ENCODE data around the gene NMNAT2.

The NMNAT2 gene

DNA sequence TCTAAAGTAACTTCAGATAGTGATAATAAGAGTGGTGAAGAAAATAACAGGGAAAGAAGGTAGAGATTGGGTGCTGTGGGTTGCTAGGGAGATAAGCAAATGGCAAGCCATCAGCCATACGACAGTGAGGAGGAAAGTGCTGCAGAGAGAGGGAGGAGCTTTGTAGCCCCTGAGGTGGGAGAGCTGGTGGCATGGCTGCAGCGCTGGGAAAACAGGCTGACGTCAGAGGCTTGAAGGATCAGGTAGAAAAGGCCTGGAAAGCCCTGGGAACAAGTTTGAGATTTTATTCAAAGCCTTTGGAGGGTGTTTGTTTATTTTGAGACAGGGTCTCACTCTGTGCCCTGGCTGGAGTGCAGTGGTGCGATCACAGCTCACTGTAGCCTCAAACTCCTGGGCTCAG, 109.5 kb downstream of the NMNAT2 start:
- no peak for DNase-seq

DNA sequence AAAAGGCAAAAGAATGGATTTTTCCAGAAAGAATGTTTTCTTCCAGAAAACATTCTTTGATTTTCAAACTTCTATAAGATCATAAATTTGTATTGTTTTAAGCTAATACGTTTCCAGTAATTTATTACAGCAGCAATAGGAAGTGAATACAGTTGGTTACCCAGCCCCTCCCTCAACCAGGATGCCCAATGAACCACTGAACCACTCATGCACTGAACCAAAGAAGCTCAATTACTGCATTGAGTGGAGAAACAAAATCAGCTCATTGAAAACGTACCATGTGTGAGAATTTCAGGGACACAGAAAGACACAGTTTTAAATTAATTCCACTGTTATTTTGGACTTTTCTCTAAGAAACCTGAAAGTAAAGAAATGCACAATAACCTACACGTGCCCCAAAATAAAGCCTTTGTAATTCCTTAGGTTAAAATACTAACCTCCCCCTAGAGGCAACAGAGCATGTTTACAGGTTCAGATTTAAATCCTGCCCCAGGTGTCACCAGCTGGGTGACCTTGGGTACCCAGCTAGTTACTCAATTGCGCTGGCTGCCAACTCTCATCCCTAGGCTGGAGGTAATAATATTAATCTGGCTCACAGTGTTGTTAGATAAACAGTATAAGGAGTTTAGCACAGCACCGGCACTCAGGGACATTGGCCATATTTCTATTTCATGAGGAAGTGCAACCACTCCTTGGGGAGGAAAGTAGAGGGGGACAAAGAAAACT, 111.7 kb downstream of the NMNAT2 start:
- DNase-seq, result peak; percentile 42

GRCh38 chr1:183304440-183305107, 113.6 kb downstream of the NMNAT2 start:
- no peak for DNase-seq

DNA sequence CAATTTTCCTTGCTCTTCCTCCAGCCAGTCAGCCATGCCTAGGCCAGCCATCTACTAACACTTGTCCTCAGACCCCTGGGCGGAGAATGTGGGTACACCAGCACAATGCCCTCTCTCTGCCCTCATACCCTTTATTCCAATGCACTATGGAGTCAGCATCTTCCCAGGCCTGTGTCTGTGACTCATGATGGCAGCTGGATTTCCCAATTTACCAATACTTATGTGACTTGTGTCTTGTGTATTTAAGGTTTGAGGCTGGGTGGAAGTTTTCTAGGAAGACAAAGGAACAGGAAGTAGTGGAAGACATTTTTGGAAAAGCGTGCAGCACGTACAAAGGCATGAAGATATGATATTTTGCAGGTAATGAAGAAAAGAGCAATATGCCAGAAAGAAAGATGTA, 114.3 kb downstream of the NMNAT2 start:
- no peak for DNase-seq

- DNase-seq, result no peak
Measured at GRCh38 chr1:183303323-183303645, 114.9 kb downstream of the NMNAT2 start.

DNA sequence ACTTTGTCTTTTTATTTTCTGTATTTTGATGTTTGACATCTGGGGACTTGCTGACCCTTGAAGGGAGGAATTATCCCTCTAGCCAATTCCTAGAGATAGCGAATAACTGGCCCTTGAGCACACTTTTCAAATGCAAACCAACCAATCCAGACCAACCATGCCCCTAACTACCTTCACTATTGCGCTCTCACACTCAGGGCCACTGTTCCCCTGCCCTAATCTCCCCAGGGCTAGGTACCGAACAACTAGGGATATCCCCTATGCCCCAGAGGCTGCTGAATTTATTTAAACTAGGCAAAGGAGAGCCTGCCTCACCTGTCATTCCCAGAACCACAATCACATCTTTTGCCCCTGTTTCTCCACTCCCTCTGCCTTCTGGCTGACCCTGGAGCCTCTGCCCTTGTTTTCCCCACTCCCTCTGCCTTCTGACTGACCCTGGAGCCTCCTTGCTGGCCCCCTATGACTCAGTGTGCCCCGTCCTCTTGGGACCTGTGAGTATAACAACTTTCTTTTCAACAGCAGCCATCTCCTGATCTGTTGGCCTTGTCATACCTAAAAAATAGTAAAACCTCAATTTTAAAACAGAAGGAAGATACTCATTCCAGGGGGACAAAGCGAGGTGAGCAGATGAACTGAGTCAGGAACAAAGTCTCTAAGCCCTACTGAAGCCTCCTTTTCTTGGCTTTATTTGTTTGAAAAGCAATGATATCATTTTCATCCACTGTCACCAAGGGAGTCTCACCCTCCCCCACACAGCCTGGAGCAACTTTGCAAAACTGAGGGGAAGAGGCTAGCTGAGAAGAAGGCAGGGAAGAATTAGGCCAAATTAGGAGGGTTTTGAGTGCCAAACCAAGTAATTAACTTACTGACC, 115.5 kb downstream of the NMNAT2 start:
- DNase-seq, result no peak

- no peak for DNase-seq
Measured at GRCh38 chr1:183301239-183301638, 116.9 kb downstream of the NMNAT2 start.

DNA sequence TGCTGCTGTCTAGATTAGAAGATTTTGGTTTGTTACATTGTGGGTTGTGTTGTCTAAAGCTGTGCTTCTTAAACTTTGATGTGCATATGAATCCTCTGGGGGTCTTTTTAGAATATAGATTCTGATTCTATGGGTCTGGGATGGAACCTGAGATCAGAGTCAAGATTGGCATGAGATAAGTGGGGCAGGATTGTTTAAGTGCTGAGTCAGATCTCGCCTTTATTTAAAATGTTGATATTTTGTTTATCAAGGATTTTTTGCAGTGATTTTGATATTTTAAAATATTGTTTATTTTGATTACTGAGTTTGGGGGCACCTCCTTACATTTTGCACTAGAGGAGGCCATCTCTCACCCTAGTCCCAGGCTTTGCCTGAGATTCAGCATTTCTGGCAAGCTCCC, 117.4 kb downstream of the NMNAT2 start:
- DNase-seq, result no peak

GRCh38 chr1:183300395-183300794, 117.8 kb downstream of the NMNAT2 start:
- no peak for DNase-seq

DNA sequence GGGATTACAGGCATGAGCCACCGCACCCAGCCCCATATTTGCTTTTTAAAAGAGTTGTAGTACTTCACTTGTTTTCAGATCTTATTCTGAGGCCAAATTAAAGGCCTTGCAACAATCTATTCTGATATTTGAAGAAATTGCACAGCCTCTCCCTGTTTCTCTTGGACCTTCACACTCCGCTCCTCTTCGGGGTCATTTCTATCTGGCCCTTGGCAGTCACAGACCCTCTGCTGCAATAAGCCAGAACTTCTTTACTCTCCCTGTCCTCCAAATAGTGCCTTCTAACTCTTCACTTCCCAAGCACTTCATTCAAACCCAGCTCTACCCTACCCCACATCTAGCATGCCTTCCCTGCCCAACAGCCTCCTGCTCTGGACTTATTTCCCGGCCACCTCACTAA, 121.4 kb downstream of the NMNAT2 start:
- no peak for DNase-seq

DNA sequence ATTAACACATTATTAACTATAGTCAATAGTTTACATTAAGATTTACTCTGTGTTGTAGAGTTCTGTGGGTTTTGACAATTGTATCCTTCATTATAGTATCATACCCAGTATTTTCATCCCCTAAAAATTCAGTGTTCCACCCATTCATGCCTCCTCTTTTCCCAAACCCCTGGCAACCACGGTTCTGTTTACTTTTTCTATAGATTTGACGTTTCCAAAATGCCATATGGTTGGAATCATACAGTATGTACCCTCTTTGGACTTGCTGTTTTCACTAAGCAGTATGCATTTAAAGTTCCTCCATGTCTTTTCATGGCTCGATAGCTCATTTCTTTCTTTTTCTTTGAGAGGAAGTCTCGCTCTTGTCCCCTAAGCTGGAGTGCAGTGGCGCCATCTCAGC, 122.7 kb downstream of the NMNAT2 start:
- DNase-seq, result no peak

GRCh38 chr1:183293876-183294275, 124.3 kb downstream of the NMNAT2 start:
- no peak for DNase-seq

GRCh38 chr1:183293241-183293640, 124.9 kb downstream of the NMNAT2 start:
- no peak for DNase-seq

DNA sequence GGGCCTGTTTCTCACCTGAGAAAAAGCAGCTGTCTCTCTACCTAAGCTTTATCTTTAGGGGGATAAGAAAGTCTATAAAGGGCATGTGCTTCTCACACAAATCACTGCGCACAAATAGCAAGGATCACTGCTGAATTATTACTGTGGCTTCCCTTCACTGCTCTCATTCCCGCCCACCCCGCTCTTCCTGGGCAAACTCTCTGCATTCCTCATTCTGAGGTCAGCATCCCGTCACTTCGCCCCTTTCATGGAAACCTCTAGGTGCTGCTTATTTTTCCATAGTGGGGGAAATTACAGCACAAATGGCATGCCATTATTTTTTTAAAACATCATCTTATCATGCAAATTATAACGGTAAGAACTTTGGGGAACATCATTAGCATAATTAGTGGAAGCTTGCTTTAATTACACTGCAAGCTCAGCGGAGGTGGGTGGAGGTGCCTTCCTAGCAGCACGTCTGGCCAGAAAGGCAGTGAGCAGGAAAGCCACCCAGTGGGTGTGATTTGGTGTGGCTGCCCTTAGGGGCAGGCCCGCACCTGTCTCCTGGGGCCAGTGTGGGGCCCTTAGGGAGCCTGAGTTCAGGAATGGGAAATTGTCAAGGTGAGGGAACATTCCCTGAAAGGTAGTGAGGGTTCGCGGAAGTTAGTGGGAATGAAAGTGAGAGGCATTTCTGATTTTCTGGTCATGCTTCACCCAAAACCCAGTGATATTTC, 126.2 kb downstream of the NMNAT2 start:
- DNase-seq, result no peak

DNA sequence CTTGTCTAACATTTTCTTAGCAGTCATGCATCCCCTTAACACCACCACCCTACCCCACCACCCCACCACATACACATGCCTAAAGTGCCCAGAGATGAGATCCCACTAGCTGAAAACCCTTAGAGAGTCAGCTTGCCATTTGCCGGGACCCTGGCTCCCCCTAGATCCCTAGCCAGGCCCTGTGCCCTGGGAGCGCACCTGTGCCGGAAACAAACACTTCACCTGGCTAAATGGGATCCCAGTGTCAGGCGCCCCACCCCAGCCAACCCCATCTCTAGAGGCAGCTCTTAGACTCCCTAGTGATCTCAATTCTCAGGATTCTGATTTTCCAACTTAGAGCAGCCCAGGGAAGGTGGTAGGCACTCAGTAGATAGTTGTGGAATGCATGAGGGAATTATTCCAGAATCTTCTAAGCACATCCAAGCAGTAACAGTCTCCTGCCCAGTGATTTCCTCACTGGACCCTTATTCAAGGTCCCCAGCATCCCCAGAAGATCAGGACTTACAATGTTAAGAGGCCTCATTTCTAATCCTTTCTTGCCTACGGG, 126.9 kb downstream of the NMNAT2 start:
- DNase-seq, result no peak

GRCh38 chr1:183290628-183291027, 127.6 kb downstream of the NMNAT2 start:
- no peak for DNase-seq

- no peak for DNase-seq
Measured at GRCh38 chr1:183289051-183289496, 129.1 kb downstream of the NMNAT2 start.

DNA sequence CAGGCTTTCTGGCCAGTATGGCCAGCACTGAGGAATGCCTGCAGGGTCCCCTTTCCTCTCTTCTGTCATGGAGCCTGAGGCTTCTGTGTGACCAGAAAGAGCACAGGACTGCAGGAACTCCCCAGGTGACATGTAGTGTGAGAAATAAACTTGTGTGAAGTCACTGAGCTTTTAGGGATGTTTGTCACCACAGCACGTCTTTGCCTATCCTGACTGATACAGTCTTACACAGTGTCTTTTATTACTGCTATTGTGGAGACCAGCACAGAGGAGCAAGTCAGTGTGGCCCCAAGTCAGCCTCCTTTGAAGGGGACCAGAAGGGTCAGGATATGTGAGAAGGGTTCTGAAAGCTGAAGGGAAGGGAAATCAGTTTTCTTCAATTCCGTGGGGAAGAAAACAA, 129.6 kb downstream of the NMNAT2 start:
- DNase-seq, result no peak

- DNase-seq, result no peak
Measured at GRCh38 chr1:183287191-183287675, 130.9 kb downstream of the NMNAT2 start.

GRCh38 chr1:183285746-183286145, 132.4 kb downstream of the NMNAT2 start:
- DNase-seq, result no peak

- no peak for DNase-seq
Measured at GRCh38 chr1:183285256-183285655, 132.9 kb downstream of the NMNAT2 start.

- DNase-seq, result no peak
Measured at GRCh38 chr1:183284086-183284485, 134.1 kb downstream of the NMNAT2 start.

GRCh38 chr1:183283286-183283685, 134.9 kb downstream of the NMNAT2 start:
- DNase-seq, result no peak

Measured in hematopoietic multipotent progenitor cell treated with erythropoietin and hydrocortisone succinate and interleukin-3 and kit ligand, for 6 days (in vitro differentiated cells).